ENCODE data around the gene ANKS1B. TPM values are rescaled to one million over a fixed set of nuclear protein-coding genes. Genes with fewer than 3 reads are reported as not detected.

Gene ANKS1B
- total RNA-seq, 1 donor from 2014 or later = 2.4 TPM

DNA sequence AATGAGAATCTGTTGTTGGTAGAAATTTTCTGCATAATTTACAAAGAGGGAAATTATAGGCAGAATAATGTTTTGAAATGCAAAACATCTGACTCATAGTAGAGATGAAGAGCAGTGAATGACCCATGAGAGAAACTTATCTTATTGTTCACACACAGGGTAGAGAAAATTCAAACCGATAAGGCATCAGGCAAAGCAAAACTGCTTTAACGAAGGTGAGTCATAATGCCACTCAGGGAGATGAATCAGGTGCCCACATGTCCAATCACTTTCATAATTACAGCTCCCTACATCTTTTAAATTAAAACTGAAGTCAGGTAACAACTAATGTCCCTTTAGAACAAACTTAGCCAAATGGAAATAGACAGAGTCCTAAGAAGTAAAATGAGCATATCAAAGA is 602.7 kb downstream of the ANKS1B start:
- Histone ChIP-seq H3K4me2 (ENCODE audit: low read length) (no peak overlapping the region), H4K20me1 (ENCODE audit: insufficient read depth, low read length) (no peaks in the 10 kb centered on the region), H3K9ac (ENCODE audit: low read length) (no peak overlapping the region), H3K36me3 (ENCODE audit: insufficient read depth, low read length) (no peaks in the 10 kb centered on the region), H3K79me2 (ENCODE audit: insufficient read depth, low read length) (no peaks in the 10 kb centered on the region), H3K9me3 (ENCODE audit: insufficient read depth, low read depth, low read length) (no peaks in the 10 kb centered on the region), H2AFZ (ENCODE audit: low read depth, low read length) (no peak overlapping the region), H3K27ac (ENCODE audit: low read depth, low read length) (no peak overlapping the region), H3K4me1 (ENCODE audit: insufficient read depth, low read length) (no peaks in the 10 kb centered on the region), H3K4me3 (ENCODE audit: insufficient read depth, low read depth, low read length) (no peak overlapping the region), H3K27me3 (ENCODE audit: insufficient read depth, low read length) (no peaks in the 10 kb centered on the region)
- no peak for TF ChIP-seq EZH2 (IDR thresholded peaks at IDR 0.05; ENCODE audit: insufficient read depth, low read length)
- TF ChIP-seq, protein P1, sequence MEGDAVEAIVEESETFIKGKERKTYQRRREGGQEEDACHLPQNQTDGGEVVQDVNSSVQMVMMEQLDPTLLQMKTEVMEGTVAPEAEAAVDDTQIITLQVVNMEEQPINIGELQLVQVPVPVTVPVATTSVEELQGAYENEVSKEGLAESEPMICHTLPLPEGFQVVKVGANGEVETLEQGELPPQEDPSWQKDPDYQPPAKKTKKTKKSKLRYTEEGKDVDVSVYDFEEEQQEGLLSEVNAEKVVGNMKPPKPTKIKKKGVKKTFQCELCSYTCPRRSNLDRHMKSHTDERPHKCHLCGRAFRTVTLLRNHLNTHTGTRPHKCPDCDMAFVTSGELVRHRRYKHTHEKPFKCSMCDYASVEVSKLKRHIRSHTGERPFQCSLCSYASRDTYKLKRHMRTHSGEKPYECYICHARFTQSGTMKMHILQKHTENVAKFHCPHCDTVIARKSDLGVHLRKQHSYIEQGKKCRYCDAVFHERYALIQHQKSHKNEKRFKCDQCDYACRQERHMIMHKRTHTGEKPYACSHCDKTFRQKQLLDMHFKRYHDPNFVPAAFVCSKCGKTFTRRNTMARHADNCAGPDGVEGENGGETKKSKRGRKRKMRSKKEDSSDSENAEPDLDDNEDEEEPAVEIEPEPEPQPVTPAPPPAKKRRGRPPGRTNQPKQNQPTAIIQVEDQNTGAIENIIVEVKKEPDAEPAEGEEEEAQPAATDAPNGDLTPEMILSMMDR (IDR thresholded peaks at IDR 0.05; ENCODE audit: insufficient read depth, low read depth, low read length) = no peak
- DNase-seq (ENCODE audit: low read depth) (no peak), FAIRE-seq (no peak)
- Mint-ChIP-seq H3K36me3 (ENCODE audit: low read depth, unreplicated experiment) (no peaks in the 10 kb centered on the region), H3K27ac (ENCODE audit: unreplicated experiment) (no peak overlapping the region), H3K27me3 (ENCODE audit: low read depth, unreplicated experiment) (no peaks in the 10 kb centered on the region), H3K4me1 (ENCODE audit: low read depth, unreplicated experiment) (no peaks in the 10 kb centered on the region), H3K9me3 (ENCODE audit: unreplicated experiment) (peaks cover 2% of the 10 kb centered on the region), H3K4me3 (ENCODE audit: unreplicated experiment) (no peak overlapping the region)

DNA sequence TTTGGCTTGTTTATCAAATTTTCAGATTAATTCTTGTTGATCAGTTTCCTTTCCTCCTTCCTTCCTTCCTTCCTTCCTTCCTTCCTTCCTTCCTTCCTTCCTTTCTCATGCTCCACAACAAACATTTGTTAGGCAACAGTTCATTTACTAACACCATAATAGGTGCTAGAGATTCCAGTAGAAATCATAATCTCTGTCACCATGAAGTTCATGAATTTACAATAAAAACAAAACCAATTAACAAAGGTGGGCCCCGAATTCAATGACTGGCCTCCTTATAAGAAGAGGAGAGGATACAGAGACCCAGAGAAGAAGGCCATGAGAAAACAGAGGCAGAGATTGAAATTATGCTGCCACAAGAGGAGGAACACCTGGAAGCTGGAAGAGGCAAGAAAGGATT is 604.0 kb downstream of the ANKS1B start:
- DNase-seq (ENCODE audit: low read depth) (no peak), FAIRE-seq (no peak)
- Mint-ChIP-seq H3K27ac (ENCODE audit: unreplicated experiment) (no peak overlapping the region), H3K4me3 (ENCODE audit: unreplicated experiment) (no peak overlapping the region), H3K36me3 (ENCODE audit: low read depth, unreplicated experiment) (no peaks in the 10 kb centered on the region), H3K9me3 (ENCODE audit: unreplicated experiment) (peaks cover 2% of the 10 kb centered on the region), H3K4me1 (ENCODE audit: low read depth, unreplicated experiment) (no peaks in the 10 kb centered on the region), H3K27me3 (ENCODE audit: low read depth, unreplicated experiment) (no peaks in the 10 kb centered on the region)
- Histone ChIP-seq H3K27ac (ENCODE audit: low read depth, low read length) (no peak overlapping the region), H3K79me2 (ENCODE audit: insufficient read depth, low read length) (no peaks in the 10 kb centered on the region), H3K27me3 (ENCODE audit: insufficient read depth, low read length) (no peaks in the 10 kb centered on the region), H3K9me3 (ENCODE audit: insufficient read depth, low read depth, low read length) (no peaks in the 10 kb centered on the region), H3K4me1 (ENCODE audit: insufficient read depth, low read length) (no peaks in the 10 kb centered on the region), H3K4me2 (ENCODE audit: low read length) (no peak overlapping the region), H3K4me3 (ENCODE audit: insufficient read depth, low read depth, low read length) (no peak overlapping the region), H3K9ac (ENCODE audit: low read length) (no peak overlapping the region), H2AFZ (ENCODE audit: low read depth, low read length) (no peak overlapping the region), H3K36me3 (ENCODE audit: insufficient read depth, low read length) (no peaks in the 10 kb centered on the region), H4K20me1 (ENCODE audit: insufficient read depth, low read length) (no peaks in the 10 kb centered on the region)
- TF ChIP-seq EZH2 (IDR thresholded peaks at IDR 0.05; ENCODE audit: insufficient read depth, low read length) = no peak
- TF ChIP-seq, protein P1 (IDR thresholded peaks at IDR 0.05; ENCODE audit: insufficient read depth, low read depth, low read length) = no peak

DNA sequence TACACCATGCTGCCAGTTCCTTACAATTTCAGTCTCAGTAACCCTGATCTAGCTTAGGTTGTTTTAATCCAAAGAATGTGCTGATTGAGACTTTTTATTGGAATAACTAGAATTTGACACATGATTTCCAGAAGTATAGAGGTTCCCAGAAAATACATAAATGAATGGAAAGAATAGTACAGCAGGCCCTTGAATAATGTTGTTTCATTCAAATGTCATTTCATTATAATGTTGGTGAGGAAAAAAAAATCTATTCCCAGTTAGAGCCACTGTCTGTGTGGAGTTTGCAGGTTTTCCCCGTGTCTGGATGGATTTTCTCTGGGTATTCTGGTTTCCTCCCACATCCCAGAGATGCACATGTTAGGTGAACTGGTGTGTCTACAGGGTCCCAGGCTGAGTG is 610.7 kb downstream of the ANKS1B start:
- no peak overlapping the region for H3K4me3 Mint-ChIP-seq (ENCODE audit: unreplicated experiment)
- H3K9me3 Mint-ChIP-seq (ENCODE audit: unreplicated experiment) = no peaks in the 10 kb centered on the region
- H3K27me3 ChIP-seq (ENCODE audit: insufficient read depth, low read length) = no peaks in the 10 kb centered on the region
- no peaks in the 10 kb centered on the region for H4K20me1 ChIP-seq (ENCODE audit: insufficient read depth, low read length)
- no peaks in the 10 kb centered on the region for H3K4me1 ChIP-seq (ENCODE audit: insufficient read depth, low read length)
- H3K4me1 Mint-ChIP-seq (ENCODE audit: low read depth, unreplicated experiment) = no peaks in the 10 kb centered on the region
- no peaks in the 10 kb centered on the region for H3K27me3 Mint-ChIP-seq (ENCODE audit: low read depth, unreplicated experiment)
- no peak overlapping the region for H3K27ac ChIP-seq (ENCODE audit: low read depth, low read length)
- H3K27ac Mint-ChIP-seq (ENCODE audit: unreplicated experiment) = no peak overlapping the region
- no peak overlapping the region for H3K9ac ChIP-seq (ENCODE audit: low read length)
- FAIRE-seq (no peak), DNase-seq (ENCODE audit: low read depth) (no peak)
- H3K9me3 ChIP-seq (ENCODE audit: insufficient read depth, low read depth, low read length) = no peaks in the 10 kb centered on the region
- H3K4me2 ChIP-seq (ENCODE audit: low read length) = no peak overlapping the region
- no peaks in the 10 kb centered on the region for H3K36me3 ChIP-seq (ENCODE audit: insufficient read depth, low read length)
- no peak overlapping the region for H3K4me3 ChIP-seq (ENCODE audit: insufficient read depth, low read depth, low read length)
- H3K36me3 Mint-ChIP-seq (ENCODE audit: low read depth, unreplicated experiment) = no peaks in the 10 kb centered on the region
- no peaks in the 10 kb centered on the region for H3K79me2 ChIP-seq (ENCODE audit: insufficient read depth, low read length)
- no peak overlapping the region for H2AFZ ChIP-seq (ENCODE audit: low read depth, low read length)
- no peak for TF ChIP-seq EZH2 (IDR thresholded peaks at IDR 0.05; ENCODE audit: insufficient read depth, low read length)
- TF ChIP-seq, protein P1 (IDR thresholded peaks at IDR 0.05; ENCODE audit: insufficient read depth, low read depth, low read length) = no peak
